ENCODE data around the gene RASGRP4.
A peak's percentile ranks its signal among the peaks of the same experiment; 100 is the strongest.
"Not testable (repeated sequence)": the region's sequence is repeated elsewhere in the genome, so short reads cannot be mapped to it uniquely, and the experiment has no call there.

Gene RASGRP4

GRCh38 chr19:38425810-38426466 is at the start of gene RASGRP4:
Gene RASGRP4 (minus strand): TSS chr19:38426219. CDS start chr19:38426091, 128 bp downstream.
- TF ChIP-seq EZH2phosphoT487 (IDR thresholded peaks at IDR 0.05; ENCODE audit: borderline replicate concordance) (no peak), CTCF (conservative IDR thresholded peaks at IDR 0.05; ENCODE audit: low read length) (peak; percentile 22; the same call in 1 of the 2 replicates)
- Histone ChIP-seq H3K36me3 (ENCODE audit: insufficient read depth, low read length) (no peaks in the 10 kb centered on the region), H3K9me2 (replicated peaks; ENCODE audit: low read depth, low read length) (no peaks in the 10 kb centered on the region), H4K20me1 (ENCODE audit: insufficient read depth, low read length, poor library complexity, severe bottlenecking) (no peaks in the 10 kb centered on the region), H3K4me2 (ENCODE audit: low read depth, low read length, poor library complexity, severe bottlenecking) (peak within 1 kb of the TSS; percentile 82), H3F3A (ENCODE audit: low read depth) (no peaks in the 10 kb centered on the region), H3K9ac (ENCODE audit: low read depth, low read length, poor library complexity, severe bottlenecking) (peak within 1 kb of the TSS; percentile 68), H3K4me3 (ENCODE audit: low read length, poor library complexity, severe bottlenecking) (peak within 1 kb of the TSS; percentile 69), H3K9me3 (ENCODE audit: insufficient read depth, low read depth, low read length) (no peaks in the 10 kb centered on the region), H3K4me1 (ENCODE audit: insufficient read depth, low read length, poor library complexity, severe bottlenecking) (peaks cover 19% of the 10 kb centered on the region), H2AFZ (ENCODE audit: low read length) (no peak within 1 kb of the TSS; the same call in 1 of the 2 replicates), H3K79me2 (ENCODE audit: insufficient read depth, low read length) (no peaks in the 10 kb centered on the region), H3K27me3 (ENCODE audit: insufficient read depth, low read length, poor library complexity, severe bottlenecking) (no peaks in the 10 kb centered on the region)

- no peak overlapping the region for H3K4me2 ChIP-seq (ENCODE audit: low read depth, low read length, poor library complexity, severe bottlenecking)
These were observed 49.2 kb upstream of the RASGRP4 start for GRCh38 chr19:38475176-38475575.

GRCh38 chr19:38473201-38473600 is 47.2 kb upstream of the RASGRP4 start:
- Histone ChIP-seq H2AFZ (ENCODE audit: low read length) (no peak overlapping the region), H3K36me3 (ENCODE audit: insufficient read depth, low read length) (no peaks in the 10 kb centered on the region), H4K20me1 (ENCODE audit: insufficient read depth, low read length, poor library complexity, severe bottlenecking) (no peaks in the 10 kb centered on the region), H3K4me2 (ENCODE audit: low read depth, low read length, poor library complexity, severe bottlenecking) (no peak overlapping the region), H3K79me2 (ENCODE audit: insufficient read depth, low read length) (no peaks in the 10 kb centered on the region), H3K9ac (ENCODE audit: low read depth, low read length, poor library complexity, severe bottlenecking) (no peak overlapping the region), H3K4me3 (ENCODE audit: low read length, poor library complexity, severe bottlenecking) (no peak overlapping the region), H3K9me3 (ENCODE audit: insufficient read depth, low read depth, low read length) (no peaks in the 10 kb centered on the region), H3K9me2 (replicated peaks; ENCODE audit: low read depth, low read length) (no peaks in the 10 kb centered on the region), H3K4me1 (ENCODE audit: insufficient read depth, low read length, poor library complexity, severe bottlenecking) (peaks cover 6% of the 10 kb centered on the region), H3F3A (ENCODE audit: low read depth) (no peaks in the 10 kb centered on the region), H3K27me3 (ENCODE audit: insufficient read depth, low read length, poor library complexity, severe bottlenecking) (no peaks in the 10 kb centered on the region)
- TF ChIP-seq CTCF (conservative IDR thresholded peaks at IDR 0.05; ENCODE audit: low read length), result no peak

More at GRCh38 chr19:38475176-38475575, 49.2 kb upstream of the RASGRP4 start:
- Histone ChIP-seq H3K4me3 (ENCODE audit: low read length, poor library complexity, severe bottlenecking) (no peak overlapping the region), H2AFZ (ENCODE audit: low read length) (no peak overlapping the region), H3K36me3 (ENCODE audit: insufficient read depth, low read length) (no peaks in the 10 kb centered on the region), H3K27me3 (ENCODE audit: insufficient read depth, low read length, poor library complexity, severe bottlenecking) (no peaks in the 10 kb centered on the region), H4K20me1 (ENCODE audit: insufficient read depth, low read length, poor library complexity, severe bottlenecking) (no peaks in the 10 kb centered on the region), H3F3A (ENCODE audit: low read depth) (no peaks in the 10 kb centered on the region), H3K9me2 (replicated peaks; ENCODE audit: low read depth, low read length) (no peaks in the 10 kb centered on the region), H3K79me2 (ENCODE audit: insufficient read depth, low read length) (no peaks in the 10 kb centered on the region), H3K9ac (ENCODE audit: low read depth, low read length, poor library complexity, severe bottlenecking) (no peak overlapping the region), H3K4me1 (ENCODE audit: insufficient read depth, low read length, poor library complexity, severe bottlenecking) (no peaks in the 10 kb centered on the region), H3K9me3 (ENCODE audit: insufficient read depth, low read depth, low read length) (no peaks in the 10 kb centered on the region)
- TF ChIP-seq CTCF (conservative IDR thresholded peaks at IDR 0.05; ENCODE audit: low read length), result no peak
- TF ChIP-seq EZH2phosphoT487 (IDR thresholded peaks at IDR 0.05; ENCODE audit: borderline replicate concordance), result no peak

- H3K4me3 ChIP-seq (ENCODE audit: low read length, poor library complexity, severe bottlenecking); H3K9me3 ChIP-seq (ENCODE audit: insufficient read depth, low read depth, low read length); H3K36me3 ChIP-seq (ENCODE audit: insufficient read depth, low read length); H2AFZ ChIP-seq (ENCODE audit: low read length); H3K9ac ChIP-seq (ENCODE audit: low read depth, low read length, poor library complexity, severe bottlenecking); H3K9me2 ChIP-seq (replicated peaks; ENCODE audit: low read depth, low read length); H3K79me2 ChIP-seq (ENCODE audit: insufficient read depth, low read length); H4K20me1 ChIP-seq (ENCODE audit: insufficient read depth, low read length, poor library complexity, severe bottlenecking); H3K27me3 ChIP-seq (ENCODE audit: insufficient read depth, low read length, poor library complexity, severe bottlenecking); H3K4me2 ChIP-seq (ENCODE audit: low read depth, low read length, poor library complexity, severe bottlenecking); H3K4me1 ChIP-seq (ENCODE audit: insufficient read depth, low read length, poor library complexity, severe bottlenecking); H3F3A ChIP-seq (ENCODE audit: low read depth): not testable (repeated sequence)
These were observed 46.7 kb upstream of the RASGRP4 start for GRCh38 chr19:38472725-38473124.
